Adipocyte (in vitro differentiated cells): ENCODE measurements around the gene IQSEC3.

ENCODE experiments used
- DNase-seq: peaks from one replicate; pipeline ENCODE4 v3.0.0-alpha.2; 2015; ENCODE audit warnings: low read depth
- H3K27me3 ChIP-seq: replicated peaks from 2 replicates; pipeline ENCODE4 v1.7.0; 2013; ENCODE audit warnings: mild to moderate bottlenecking, low read length, moderate library complexity; ENCODE audit not compliant: control insufficient read depth, insufficient read depth
- H3K36me3 ChIP-seq: 2 replicates; pipeline ENCODE4 v1.7.0; 2013; ENCODE audit warnings: low read length, mild to moderate bottlenecking, moderate library complexity; ENCODE audit not compliant: control insufficient read depth, insufficient read depth, severe bottlenecking
- H3K4me1 ChIP-seq: 2 replicates; pipeline ENCODE4 v1.7.0; 2013; ENCODE audit warnings: mild to moderate bottlenecking, low read length, moderate library complexity; ENCODE audit not compliant: control insufficient read depth, insufficient read depth
- H3K4me3 ChIP-seq: 2 replicates; pipeline ENCODE4 v1.7.0; 2013; ENCODE audit warnings: mild to moderate bottlenecking, low read length, moderate library complexity
- H3K9ac ChIP-seq: 2 replicates; pipeline ENCODE4 v1.7.0; 2013; ENCODE audit warnings: mild to moderate bottlenecking, low read length, moderate library complexity
- H3K9me3 ChIP-seq: 2 replicates; pipeline ENCODE4 v1.7.0; 2013; ENCODE audit warnings: mild to moderate bottlenecking, low read length, moderate library complexity; ENCODE audit not compliant: control insufficient read depth

The IQSEC3 gene

GRCh38 chr12:169528-170370 lies 103.2 kb downstream of the IQSEC3 start:
- Histone ChIP-seq H3K36me3 (no peaks in the 10 kb centered on the region), H3K4me3 (no peak overlapping the region), H3K4me1 (no peaks in the 10 kb centered on the region), H3K9ac (no peak overlapping the region), H3K9me3 (no peaks in the 10 kb centered on the region), H3K27me3 (peaks cover 76% of the 10 kb centered on the region)
- no peak for DNase-seq

DNA sequence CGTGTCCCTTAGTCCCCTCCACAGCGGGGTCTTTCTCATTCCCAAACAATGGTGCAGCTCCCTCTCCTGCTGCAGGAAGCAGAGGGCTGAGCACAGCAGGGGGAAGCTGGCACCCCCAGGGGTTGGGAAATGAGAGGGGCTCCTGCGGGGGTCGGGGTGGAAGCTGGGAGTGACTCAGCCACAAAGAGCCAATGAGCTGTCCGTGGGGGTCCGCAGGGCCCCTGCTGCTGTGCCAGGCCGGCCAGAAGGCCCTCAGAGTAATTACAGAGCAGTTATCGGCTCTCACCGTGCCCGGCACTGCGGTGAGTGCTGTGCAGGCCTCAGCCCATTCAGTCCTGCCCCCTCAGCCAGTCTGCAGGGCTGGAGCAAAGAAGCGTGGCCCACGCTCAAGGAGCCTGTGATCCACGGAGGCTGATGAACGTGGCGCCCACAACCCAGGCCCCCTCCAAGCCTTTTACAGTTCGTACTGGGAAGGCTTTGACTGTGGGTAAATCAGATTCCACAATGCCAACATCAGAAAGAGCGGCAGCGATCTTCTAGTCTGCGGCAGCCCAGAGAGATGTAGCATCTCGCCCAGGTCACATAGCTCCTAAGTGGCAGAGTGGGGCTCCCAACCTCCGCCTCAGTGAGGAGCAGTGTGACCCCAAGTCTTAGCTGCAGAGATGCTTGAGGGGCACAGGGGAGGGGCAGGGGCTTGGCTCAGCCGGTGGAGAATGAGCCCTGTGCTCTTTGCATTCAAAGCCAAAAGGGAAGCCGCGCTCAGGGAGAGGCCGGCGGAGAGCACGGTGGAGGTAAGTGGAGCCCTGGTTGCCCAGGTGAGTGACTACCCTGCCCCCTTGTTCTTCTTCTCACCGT lies 104.0 kb downstream of the IQSEC3 start:
- no peaks in the 10 kb centered on the region for H3K9me3 ChIP-seq
- no peak for DNase-seq
- H3K9ac ChIP-seq, result no peak overlapping the region
- no peaks in the 10 kb centered on the region for H3K36me3 ChIP-seq
- no peaks in the 10 kb centered on the region for H3K4me1 ChIP-seq
- no peak overlapping the region for H3K4me3 ChIP-seq
- peaks cover 69% of the 10 kb centered on the region for H3K27me3 ChIP-seq

DNA sequence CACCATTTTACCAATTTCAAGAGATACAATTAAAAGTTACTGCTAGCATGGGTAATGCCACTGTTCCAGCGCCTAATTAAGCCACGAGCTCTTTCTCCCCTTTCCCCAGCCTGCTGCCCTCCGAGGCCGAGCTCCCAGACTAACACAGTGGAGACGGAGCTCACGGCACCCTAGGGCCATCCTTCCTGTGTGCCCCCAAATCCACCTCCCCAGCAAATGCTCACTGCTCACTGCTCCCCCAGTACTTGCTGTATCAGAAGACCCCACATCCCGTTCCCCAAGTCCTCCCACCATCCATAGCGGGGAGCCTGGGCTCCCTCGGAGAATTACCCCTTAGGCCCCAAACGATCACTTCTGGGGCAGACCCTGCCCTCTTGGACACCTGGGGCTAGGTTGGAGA lies 104.7 kb downstream of the IQSEC3 start:
- Histone ChIP-seq H3K9ac (no peak overlapping the region), H3K9me3 (no peaks in the 10 kb centered on the region), H3K4me1 (peaks cover 2% of the 10 kb centered on the region), H3K27me3 (peaks cover 64% of the 10 kb centered on the region), H3K36me3 (no peaks in the 10 kb centered on the region), H3K4me3 (no peak overlapping the region)
- DNase-seq, result no peak

DNA sequence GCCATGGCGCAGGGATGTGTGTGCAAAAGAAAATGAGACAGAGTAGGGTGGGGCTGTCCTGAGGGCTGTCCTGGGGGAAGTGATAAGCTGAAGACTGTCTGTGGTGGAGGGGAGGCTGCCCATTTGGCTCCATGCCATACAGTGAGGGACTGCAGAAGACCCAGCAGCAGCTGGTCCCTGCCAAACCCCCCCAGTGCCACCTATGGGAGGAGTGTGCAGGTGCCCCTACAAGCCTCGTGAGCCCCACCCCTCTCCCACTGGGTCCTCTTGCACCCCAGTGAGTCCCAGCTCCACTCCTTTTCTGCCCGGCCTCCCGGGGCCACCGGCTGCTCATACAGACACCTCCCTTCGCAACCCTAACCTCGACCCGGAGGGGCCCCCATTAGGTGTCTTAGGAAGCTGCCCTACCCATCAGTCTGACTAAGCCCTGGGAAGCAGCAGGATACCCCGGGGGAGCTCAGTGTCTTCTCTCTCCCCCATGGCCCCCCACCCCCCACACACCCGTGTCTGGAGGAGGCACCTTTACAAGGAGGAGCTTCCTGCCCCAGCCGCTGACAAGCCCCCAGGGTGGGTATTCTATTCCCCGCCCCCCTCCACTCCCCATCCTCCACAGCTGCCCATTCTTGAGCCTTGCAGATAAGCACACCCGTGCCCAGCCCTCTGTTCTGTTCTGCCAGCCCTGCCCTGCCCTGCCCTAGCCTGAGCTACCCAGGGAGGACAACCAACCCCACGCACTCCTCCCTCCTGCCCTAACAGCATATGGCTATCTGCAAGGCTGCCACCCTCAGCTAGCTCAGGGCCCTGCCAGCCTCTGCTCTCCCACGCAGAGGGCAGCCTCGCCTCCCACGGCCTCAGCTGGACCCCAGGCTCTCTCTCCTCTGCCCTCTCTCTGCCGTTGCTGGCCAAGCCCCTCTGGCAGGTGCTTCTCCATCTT lies 105.4 kb downstream of the IQSEC3 start:
- no peak overlapping the region for H3K9ac ChIP-seq
- peaks cover 58% of the 10 kb centered on the region for H3K27me3 ChIP-seq
- H3K4me3 ChIP-seq, result no peak overlapping the region
- no peak for DNase-seq
- peaks cover 8% of the 10 kb centered on the region for H3K4me1 ChIP-seq
- H3K36me3 ChIP-seq, result no peaks in the 10 kb centered on the region
- no peaks in the 10 kb centered on the region for H3K9me3 ChIP-seq

DNA sequence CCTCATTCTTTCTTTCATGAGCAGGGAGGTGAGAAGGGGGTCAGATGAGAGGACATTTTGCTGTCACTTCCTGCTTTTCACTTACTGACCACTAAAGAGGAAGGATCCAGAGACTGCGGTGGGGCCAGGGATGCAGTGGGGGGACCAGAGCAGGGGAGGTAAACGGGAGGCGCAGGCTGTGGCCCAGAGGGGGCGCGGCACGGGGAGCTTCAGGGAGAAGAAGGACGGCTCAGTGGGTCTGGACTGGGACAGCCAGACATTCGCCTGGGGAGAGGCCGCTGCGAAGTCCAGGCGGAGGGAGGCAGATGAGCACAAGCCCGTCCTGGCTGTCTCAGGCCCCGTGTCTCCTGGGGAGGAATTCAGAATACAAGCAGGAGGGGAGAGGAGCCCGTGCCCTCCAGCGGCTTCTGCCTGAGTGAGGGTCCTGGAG lies 106.2 kb downstream of the IQSEC3 start:
- H3K36me3 ChIP-seq, result no peaks in the 10 kb centered on the region
- H3K4me3 ChIP-seq, result no peak overlapping the region
- H3K9ac ChIP-seq, result no peak overlapping the region
- no peak for DNase-seq
- H3K9me3 ChIP-seq, result no peaks in the 10 kb centered on the region
- peaks cover 51% of the 10 kb centered on the region for H3K27me3 ChIP-seq
- peaks cover 8% of the 10 kb centered on the region for H3K4me1 ChIP-seq

- Histone ChIP-seq H3K4me3 (no peak overlapping the region), H3K4me1 (peaks cover 10% of the 10 kb centered on the region), H3K9ac (no peak overlapping the region), H3K36me3 (no peaks in the 10 kb centered on the region), H3K27me3 (peaks cover 42% of the 10 kb centered on the region), H3K9me3 (no peaks in the 10 kb centered on the region)
- no peak for DNase-seq
Observed at GRCh38 chr12:174124-174523, 107.6 kb downstream of the IQSEC3 start.

DNA sequence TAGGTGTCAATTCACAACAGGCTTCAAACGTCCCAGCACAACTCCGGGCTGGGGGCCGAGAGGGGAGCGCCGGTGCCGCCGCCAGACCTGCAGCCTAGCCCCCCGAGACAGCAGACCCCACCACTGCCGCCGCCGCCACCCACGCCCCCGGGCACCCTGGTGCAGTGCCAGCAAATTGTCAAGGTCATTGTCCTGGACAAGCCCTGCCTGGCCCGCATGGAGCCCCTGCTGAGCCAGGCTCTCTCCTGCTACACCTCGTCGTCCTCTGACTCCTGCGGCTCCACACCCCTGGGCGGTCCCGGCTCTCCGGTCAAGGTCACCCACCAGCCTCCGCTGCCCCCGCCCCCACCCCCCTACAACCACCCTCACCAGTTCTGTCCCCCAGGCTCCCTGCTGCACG lies 108.0 kb downstream of the IQSEC3 start:
- H3K27me3 ChIP-seq, result peaks cover 37% of the 10 kb centered on the region

DNA sequence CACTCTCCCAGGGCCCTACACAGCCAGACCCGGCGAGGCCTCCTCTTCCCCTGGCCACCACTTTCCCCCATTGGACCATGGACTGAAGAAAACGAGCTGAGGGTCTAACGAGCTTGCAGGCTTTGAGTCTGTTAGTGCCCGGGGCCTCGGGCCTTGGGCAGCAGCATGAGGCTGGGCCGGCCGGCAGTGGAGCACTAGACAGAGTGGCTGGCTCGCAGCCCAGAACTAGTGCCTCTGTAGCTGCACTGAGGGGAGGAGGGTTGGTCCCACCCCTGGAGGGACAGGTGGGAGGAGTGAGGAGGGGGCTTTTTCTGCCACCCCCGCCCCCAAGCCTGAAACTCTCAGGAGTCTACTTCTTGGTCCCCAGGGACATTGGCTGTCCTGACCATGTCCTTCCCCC lies 108.7 kb downstream of the IQSEC3 start:
- DNase-seq, result no peak
- H3K36me3 ChIP-seq, result no peaks in the 10 kb centered on the region
- H3K4me1 ChIP-seq, result peaks cover 13% of the 10 kb centered on the region
- H3K9ac ChIP-seq, result no peak overlapping the region
- H3K27me3 ChIP-seq, result peaks cover 31% of the 10 kb centered on the region
- H3K9me3 ChIP-seq, result no peaks in the 10 kb centered on the region
- H3K4me3 ChIP-seq, result no peak overlapping the region

More for the DNA sequence above, 108.0 kb downstream of the IQSEC3 start:
- H3K9ac ChIP-seq, result no peak overlapping the region
- no peak for DNase-seq
- H3K4me1 ChIP-seq, result peaks cover 13% of the 10 kb centered on the region
- no peaks in the 10 kb centered on the region for H3K9me3 ChIP-seq
- no peaks in the 10 kb centered on the region for H3K36me3 ChIP-seq
- no peak overlapping the region for H3K4me3 ChIP-seq

- no peak overlapping the region for H3K9ac ChIP-seq
- no peak for DNase-seq
- peaks cover 13% of the 10 kb centered on the region for H3K4me1 ChIP-seq
- no peak overlapping the region for H3K4me3 ChIP-seq
- H3K9me3 ChIP-seq, result no peaks in the 10 kb centered on the region
- peaks cover 26% of the 10 kb centered on the region for H3K27me3 ChIP-seq
- no peaks in the 10 kb centered on the region for H3K36me3 ChIP-seq
Observed at GRCh38 chr12:175759-176158, 109.2 kb downstream of the IQSEC3 start.

DNA sequence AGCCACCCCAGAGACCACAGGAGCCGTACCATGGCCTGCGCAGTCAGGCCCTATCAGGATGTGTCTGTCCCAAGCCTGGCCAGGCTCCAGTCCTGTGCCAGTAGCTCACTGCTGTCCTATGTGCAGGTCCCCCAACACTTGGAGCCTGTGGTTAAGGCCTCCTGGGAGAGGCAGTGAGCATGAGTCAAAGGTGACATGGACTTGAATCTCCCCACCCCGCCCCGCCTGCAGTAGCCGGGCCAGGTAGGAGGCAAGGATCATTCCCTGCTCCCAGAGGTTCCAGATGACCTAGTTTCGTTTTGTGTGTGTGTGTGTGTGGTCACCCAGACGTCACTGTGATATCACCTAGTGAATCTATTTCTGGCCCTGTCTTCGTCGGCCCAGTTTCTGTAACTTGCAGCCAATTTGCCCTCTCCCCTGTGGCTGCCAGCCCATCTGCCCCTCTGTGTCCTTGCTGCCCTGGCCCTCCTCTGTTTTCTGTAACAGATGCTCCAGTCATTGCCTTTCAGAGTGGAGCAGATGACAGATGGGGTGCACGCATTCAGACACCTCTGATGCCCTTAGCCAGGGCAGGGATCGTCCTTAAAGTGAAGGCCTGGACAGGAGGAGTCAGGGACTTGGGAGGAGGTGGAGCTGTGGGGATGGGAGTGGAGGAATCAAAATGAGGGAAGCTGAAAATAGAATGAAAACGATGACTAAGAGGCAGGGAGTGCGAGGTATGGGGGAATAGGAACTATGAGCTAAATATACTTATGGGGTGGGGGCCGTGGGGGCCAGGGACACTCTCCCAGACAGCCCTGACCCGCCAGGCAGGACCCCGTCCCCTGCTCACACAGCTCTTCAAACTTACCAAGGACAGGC lies 110.0 kb downstream of the IQSEC3 start:
- Histone ChIP-seq H3K9me3 (no peaks in the 10 kb centered on the region), H3K9ac (no peak overlapping the region), H3K4me3 (no peak overlapping the region), H3K27me3 (peaks cover 22% of the 10 kb centered on the region), H3K36me3 (no peaks in the 10 kb centered on the region), H3K4me1 (peaks cover 13% of the 10 kb centered on the region)
- DNase-seq, result peak; percentile 42
